HepG2 (cell line): ENCODE data around the gene TMEM107. TPM values are rescaled to one million over a fixed set of nuclear protein-coding genes. Genes with fewer than 3 reads are reported as not detected.

ENCODE experiments used
- EEA1 ChIP-seq: sonication (generic); formaldehyde crosslinking; IDR thresholded peaks from 2 replicates; pipeline ENCODE4 v1.5.1; 2020; ENCODE audit warnings: mild to moderate bottlenecking, missing genetic modification reagents, borderline replicate concordance
- GATAD2A ChIP-seq: IDR thresholded peaks from 2 replicates; pipeline ENCODE4 v1.6.1; 2016
- HNRNPK ChIP-seq: fragments of 200-400 bp; formaldehyde crosslinking; IDR thresholded peaks from 2 replicates; pipeline ENCODE4 v1.6.1; 2018; ENCODE audit warnings: low read length, low read depth, moderate library complexity, mild to moderate bottlenecking; ENCODE audit not compliant: poor library complexity, severe bottlenecking
- JARID2 ChIP-seq: sonication (generic); formaldehyde crosslinking; IDR thresholded peaks from 2 replicates; pipeline ENCODE4 v1.8.1; 2023; ENCODE audit warnings: missing genetic modification reagents, inconsistent platforms; ENCODE audit not compliant: insufficient replicate concordance
- KAT8 ChIP-seq: IDR thresholded peaks from 2 replicates; pipeline ENCODE4 v1.6.1; 2016; ENCODE audit warnings: missing genetic modification reagents, missing compliant biosample characterization
- MTA3 ChIP-seq: sonication (generic); formaldehyde crosslinking; IDR thresholded peaks from 2 replicates; pipeline ENCODE4 v1.4.0; 2020; ENCODE audit warnings: missing genetic modification reagents
- NONO ChIP-seq, 2 experiments: fragments of 450-650 bp in 1 of 2; sonication (generic) in 1 of 2; formaldehyde crosslinking in 1 of 2; IDR thresholded peaks in 1 of 2; conservative IDR thresholded peaks in 1 of 2; 2 replicates each; pipeline versions ENCODE4 v1.6.1 to v1.8.0; 2017 to 2022; ENCODE audit warnings: mild to moderate bottlenecking in 1 of 2, missing genetic modification reagents in 1 of 2, moderate library complexity in 1 of 2
- POLR2G ChIP-seq: fragments of 200-400 bp; formaldehyde crosslinking; IDR thresholded peaks from 2 replicates; pipeline ENCODE4 v1.6.1; 2018; ENCODE audit warnings: mild to moderate bottlenecking, low read depth, low read length, moderate library complexity
- RBM39 ChIP-seq: fragments of 200-400 bp; formaldehyde crosslinking; IDR thresholded peaks from one replicate; pipeline ENCODE4 v1.6.1; 2018; ENCODE audit warnings: antibody characterized with exemption, mild to moderate bottlenecking, low read depth, low read length; ENCODE audit not compliant: poor library complexity, severe bottlenecking
- RFXAP ChIP-seq: sonication (generic); formaldehyde crosslinking; IDR thresholded peaks from 2 replicates; pipeline ENCODE4 v1.4.0; 2020; ENCODE audit warnings: missing genetic modification reagents, borderline replicate concordance
- SOX5 ChIP-seq: IDR thresholded peaks from 2 replicates; pipeline ENCODE4 v1.6.1; 2016; ENCODE audit warnings: borderline replicate concordance
- TCF12 ChIP-seq, 2 experiments: fragments of 450-650 bp in 1 of 2; sonication (generic) in 1 of 2; formaldehyde crosslinking in 1 of 2; IDR thresholded peaks; 2 replicates each; pipeline versions ENCODE4 v1.6.1 to v1.8.0; 2017 to 2022; ENCODE audit warnings: antibody characterized with exemption in 1 of 2, mild to moderate bottlenecking in 1 of 2, missing genetic modification reagents in 1 of 2, moderate library complexity in 1 of 2
- U2AF2 ChIP-seq: fragments of 200-400 bp; formaldehyde crosslinking; IDR thresholded peaks from 2 replicates; pipeline ENCODE4 v1.6.1; 2017; ENCODE audit warnings: low read depth, mild to moderate bottlenecking, low read length
- YEATS2 ChIP-seq: sonication (generic); formaldehyde crosslinking; IDR thresholded peaks from 2 replicates; pipeline ENCODE4 v1.4.0; 2020; ENCODE audit warnings: missing genetic modification reagents, borderline replicate concordance
- ZFP90 ChIP-seq: sonication (generic); formaldehyde crosslinking; IDR thresholded peaks from 2 replicates; pipeline ENCODE4 v1.8.0; 2022; ENCODE audit warnings: missing genetic modification reagents, mild to moderate bottlenecking, inconsistent platforms, borderline replicate concordance
- ZMYM4 ChIP-seq: sonication (generic); formaldehyde crosslinking; IDR thresholded peaks from 2 replicates; pipeline ENCODE4 v1.8.1; 2023; ENCODE audit warnings: mild to moderate bottlenecking, missing genetic modification reagents
- ZNF570 ChIP-seq: sonication (generic); formaldehyde crosslinking; IDR thresholded peaks from 2 replicates; pipeline ENCODE4 v1.4.0; 2020; ENCODE audit warnings: mild to moderate bottlenecking, missing genetic modification reagents, borderline replicate concordance
- ZNF589 ChIP-seq: sonication (generic); formaldehyde crosslinking; conservative IDR thresholded peaks from 2 replicates; pipeline ENCODE4 v1.8.0; 2022; ENCODE audit warnings: mild to moderate bottlenecking, moderate library complexity, missing genetic modification reagents
- ZNF670 ChIP-seq: sonication (generic); formaldehyde crosslinking; IDR thresholded peaks from 2 replicates; pipeline ENCODE4 v1.8.0; 2022; ENCODE audit warnings: mild to moderate bottlenecking, missing genetic modification reagents, borderline replicate concordance
- ZNF674 ChIP-seq: sonication (generic); formaldehyde crosslinking; IDR thresholded peaks from 2 replicates; pipeline ENCODE4 v1.5.0; 2020; ENCODE audit warnings: low read depth, mild to moderate bottlenecking, missing genetic modification reagents
- ZNF724P ChIP-seq: sonication (generic); formaldehyde crosslinking; IDR thresholded peaks from 2 replicates; pipeline ENCODE4 v1.8.0; 2022; ENCODE audit warnings: missing genetic modification reagents, borderline replicate concordance
- polyA plus RNA-seq, 8 experiments: library from polyadenylated mRNA; depleted of rRNA in 3 of 8; stranded (reverse) in 7 of 8; unstranded in 1 of 8; fragments of >200 nt; fragmentation: Illumina TruSeq in 4 of 8; extraction: Trizol in 4 of 8; gene quantifications; 2 replicates each; pipeline versions ENCODE4 v1.2.1 to v1.2.3, GENCODE V29; 2011 to 2016; ENCODE audit warnings: low read depth in 4 of 8, missing spikeins in 1 of 8, mixed read lengths in 1 of 8; ENCODE audit not compliant: insufficient read depth in 1 of 8
- total RNA-seq, 5 experiments: library from RNA; depleted of rRNA; stranded (reverse); fragments of >200 nt; fragmentation: Illumina TruSeq; extraction: Trizol; gene quantifications; 2 replicates each; pipeline ENCODE4 v1.2.3, GENCODE V29; 2016; ENCODE audit warnings: low read depth in 1 of 5
- TF ChIP-seq, protein P1 (sequence below): sonication (generic); formaldehyde crosslinking; IDR thresholded peaks from 2 replicates; pipeline ENCODE4 v1.8.1; 2023; ENCODE audit warnings: missing genetic modification reagents, mild to moderate bottlenecking, borderline replicate concordance
- TF ChIP-seq, protein P2 (sequence below): sonication (generic); formaldehyde crosslinking; IDR thresholded peaks from 2 replicates; pipeline ENCODE4 v1.5.1; 2020; ENCODE audit warnings: missing genetic modification reagents, mild to moderate bottlenecking, borderline replicate concordance
- TF ChIP-seq, protein P3 (sequence below): sonication (generic); formaldehyde crosslinking; IDR thresholded peaks from 2 replicates; pipeline ENCODE4 v1.5.1; 2020; ENCODE audit warnings: mild to moderate bottlenecking, missing genetic modification reagents, moderate library complexity
- TF ChIP-seq, protein P4 (sequence below): sonication (generic); formaldehyde crosslinking; IDR thresholded peaks from 2 replicates; pipeline ENCODE4 v1.5.0; 2020; ENCODE audit warnings: mild to moderate bottlenecking, missing genetic modification reagents, borderline replicate concordance

TMEM107 gene
- total and polyA plus RNA-seq, 2 of the 13 experiments (the other 11 are each of a cell fraction or from before 2014, with no cell fraction given) = 7.2 to 15.3 TPM

DNA sequence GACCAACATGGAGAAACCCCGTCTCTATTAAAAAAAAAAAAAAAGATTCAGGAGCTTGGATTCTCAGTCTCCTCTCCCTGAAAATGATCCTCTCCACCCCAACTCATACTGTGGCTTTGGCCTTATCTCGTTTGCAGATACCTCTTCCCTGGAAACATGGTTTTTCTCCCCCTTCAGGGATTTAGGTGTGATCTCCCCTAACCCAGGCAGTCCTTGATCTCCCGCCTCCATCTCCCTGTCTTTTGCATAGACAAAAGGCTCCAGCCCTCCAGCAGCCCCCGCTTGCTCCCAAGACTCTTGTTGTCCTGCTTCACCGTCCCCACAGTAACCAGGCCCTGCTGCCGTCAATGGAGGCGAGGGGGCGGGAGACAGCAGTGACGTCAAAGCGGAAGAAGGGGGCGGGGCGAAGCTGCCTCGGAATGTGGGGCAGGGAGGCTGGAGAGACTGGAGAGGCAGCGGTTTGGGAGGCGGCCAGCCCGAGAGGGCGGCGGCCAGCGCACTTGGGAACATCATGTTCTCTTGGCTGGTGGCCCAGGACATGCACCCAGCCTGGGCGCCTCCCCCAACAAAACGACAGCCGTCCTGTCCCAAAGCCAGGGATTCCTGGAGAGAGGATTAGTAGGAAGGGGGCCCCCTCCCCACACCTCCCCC lies 22.1 kb downstream of the TMEM107 start (continued):
- no peak for TF ChIP-seq KAT8 (CRISPR knock-in tag)
- no peak for TF ChIP-seq POLR2G
- TF ChIP-seq ZFP90 (CRISPR knock-in tag) = no peak
- TF ChIP-seq ZMYM4 (CRISPR knock-in tag) = no peak
- no peak; the same call in 1 of the 2 replicates for TF ChIP-seq GATAD2A (CRISPR knock-in tag)
- no peak for TF ChIP-seq YEATS2 (CRISPR knock-in tag)
- TF ChIP-seq HNRNPK = no peak
- no peak for TF ChIP-seq TCF12 (IDR thresholded peaks at IDR 0.05)
- no peak for TF ChIP-seq TCF12 (CRISPR knock-in tag; IDR thresholded peaks at IDR 0.05)
- no peak for TF ChIP-seq NONO (IDR thresholded peaks at IDR 0.05)
- TF ChIP-seq NONO (CRISPR knock-in tag; conservative IDR thresholded peaks at IDR 0.05) = no peak
- peak; percentile 13; the same call in 1 of the 2 replicates for TF ChIP-seq SOX5
- TF ChIP-seq EEA1 (CRISPR knock-in tag) = no peak
- no peak for TF ChIP-seq ZNF570 (CRISPR knock-in tag)
- TF ChIP-seq, protein P1, sequence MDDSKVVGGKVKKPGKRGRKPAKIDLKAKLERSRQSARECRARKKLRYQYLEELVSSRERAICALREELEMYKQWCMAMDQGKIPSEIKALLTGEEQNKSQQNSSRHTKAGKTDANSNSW (CRISPR knock-in tag) = no peak
- TF ChIP-seq ZNF670 (CRISPR knock-in tag) = no peak
- TF ChIP-seq, protein P2, sequence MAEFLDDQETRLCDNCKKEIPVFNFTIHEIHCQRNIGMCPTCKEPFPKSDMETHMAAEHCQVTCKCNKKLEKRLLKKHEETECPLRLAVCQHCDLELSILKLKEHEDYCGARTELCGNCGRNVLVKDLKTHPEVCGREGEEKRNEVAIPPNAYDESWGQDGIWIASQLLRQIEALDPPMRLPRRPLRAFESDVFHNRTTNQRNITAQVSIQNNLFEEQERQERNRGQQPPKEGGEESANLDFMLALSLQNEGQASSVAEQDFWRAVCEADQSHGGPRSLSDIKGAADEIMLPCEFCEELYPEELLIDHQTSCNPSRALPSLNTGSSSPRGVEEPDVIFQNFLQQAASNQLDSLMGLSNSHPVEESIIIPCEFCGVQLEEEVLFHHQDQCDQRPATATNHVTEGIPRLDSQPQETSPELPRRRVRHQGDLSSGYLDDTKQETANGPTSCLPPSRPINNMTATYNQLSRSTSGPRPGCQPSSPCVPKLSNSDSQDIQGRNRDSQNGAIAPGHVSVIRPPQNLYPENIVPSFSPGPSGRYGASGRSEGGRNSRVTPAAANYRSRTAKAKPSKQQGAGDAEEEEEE (CRISPR knock-in tag) = 0 out of 2 replicates have a peak, but pooled peaks have one; percentile 24
- TF ChIP-seq MTA3 = no peak
- TF ChIP-seq, protein P3, sequence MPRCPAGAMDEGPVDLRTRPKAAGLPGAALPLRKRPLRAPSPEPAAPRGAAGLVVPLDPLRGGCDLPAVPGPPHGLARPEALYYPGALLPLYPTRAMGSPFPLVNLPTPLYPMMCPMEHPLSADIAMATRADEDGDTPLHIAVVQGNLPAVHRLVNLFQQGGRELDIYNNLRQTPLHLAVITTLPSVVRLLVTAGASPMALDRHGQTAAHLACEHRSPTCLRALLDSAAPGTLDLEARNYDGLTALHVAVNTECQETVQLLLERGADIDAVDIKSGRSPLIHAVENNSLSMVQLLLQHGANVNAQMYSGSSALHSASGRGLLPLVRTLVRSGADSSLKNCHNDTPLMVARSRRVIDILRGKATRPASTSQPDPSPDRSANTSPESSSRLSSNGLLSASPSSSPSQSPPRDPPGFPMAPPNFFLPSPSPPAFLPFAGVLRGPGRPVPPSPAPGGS (CRISPR knock-in tag) = no peak
- no peak for TF ChIP-seq ZNF724P (CRISPR knock-in tag)
- TF ChIP-seq ZNF589 = no peak
- no peak for TF ChIP-seq RFXAP
- TF ChIP-seq U2AF2 = no peak
- TF ChIP-seq, protein P4, sequence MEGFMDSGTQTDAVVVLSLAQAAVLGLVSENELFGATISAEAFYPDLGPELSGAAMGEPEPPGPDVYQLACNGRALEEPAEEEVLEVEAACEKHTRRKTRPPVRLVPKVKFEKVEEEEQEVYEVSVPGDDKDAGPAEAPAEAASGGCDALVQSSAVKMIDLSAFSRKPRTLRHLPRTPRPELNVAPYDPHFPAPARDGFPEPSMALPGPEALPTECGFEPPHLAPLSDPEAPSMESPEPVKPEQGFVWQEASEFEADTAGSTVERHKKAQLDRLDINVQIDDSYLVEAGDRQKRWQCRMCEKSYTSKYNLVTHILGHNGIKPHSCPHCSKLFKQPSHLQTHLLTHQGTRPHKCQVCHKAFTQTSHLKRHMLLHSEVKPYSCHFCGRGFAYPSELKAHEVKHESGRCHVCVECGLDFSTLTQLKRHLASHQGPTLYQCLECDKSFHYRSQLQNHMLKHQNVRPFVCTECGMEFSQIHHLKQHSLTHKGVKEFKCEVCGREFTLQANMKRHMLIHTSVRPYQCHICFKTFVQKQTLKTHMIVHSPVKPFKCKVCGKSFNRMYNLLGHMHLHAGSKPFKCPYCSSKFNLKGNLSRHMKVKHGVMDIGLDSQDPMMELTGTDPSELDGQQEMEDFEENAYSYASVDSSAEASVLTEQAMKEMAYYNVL (CRISPR knock-in tag) = no peak
- no peak for TF ChIP-seq RBM39
- no peak for TF ChIP-seq ZNF674
- TF ChIP-seq JARID2 (CRISPR knock-in tag) = no peak
